ENCODE results near the gene JOSD1. TPM values are rescaled to one million over a fixed set of nuclear protein-coding genes. Genes with fewer than 3 reads are reported as not detected.

Gene JOSD1
- total and polyA plus RNA-seq, 4 donors = 3.4 to 20.6 (median 14.7) TPM

DNA sequence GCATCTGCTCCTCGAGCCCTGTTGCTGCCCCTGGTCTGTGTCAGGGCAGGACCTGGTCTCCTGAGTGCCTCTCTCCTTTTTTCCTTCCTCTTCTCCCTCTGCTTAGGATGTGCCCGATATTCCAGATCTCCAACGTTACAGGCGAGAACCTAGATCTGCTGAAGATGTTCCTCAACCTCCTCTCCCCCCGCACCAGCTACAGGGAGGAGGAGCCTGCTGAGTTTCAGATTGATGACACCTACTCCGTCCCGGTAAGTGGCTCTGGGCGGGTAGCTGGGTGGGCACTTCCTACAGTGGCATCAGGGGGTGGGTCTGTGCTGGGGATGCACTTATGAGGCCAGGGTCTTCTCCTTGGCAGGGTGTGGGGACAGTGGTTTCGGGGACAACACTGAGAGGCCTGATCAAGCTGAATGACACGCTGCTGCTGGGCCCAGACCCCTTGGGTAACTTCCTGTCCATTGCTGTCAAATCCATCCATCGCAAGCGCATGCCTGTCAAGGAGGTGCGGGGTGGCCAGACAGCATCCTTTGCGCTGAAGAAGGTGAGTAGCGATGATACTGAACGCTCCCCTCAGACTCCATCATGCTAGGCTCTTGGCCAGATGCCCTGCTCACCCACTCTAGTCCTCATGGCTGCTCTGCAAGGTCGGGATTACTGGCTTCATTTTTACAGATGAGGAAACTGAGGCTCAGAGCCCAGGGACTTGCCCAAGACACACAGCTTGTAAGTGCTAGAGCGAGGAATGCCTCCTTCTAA, 25.3 kb upstream of the JOSD1 start (continued):
- no peak for TF ChIP-seq EGR1 (IDR thresholded peaks at IDR 0.05; ENCODE audit: low read depth in 2 of 2)
- TF ChIP-seq, protein P1, sequence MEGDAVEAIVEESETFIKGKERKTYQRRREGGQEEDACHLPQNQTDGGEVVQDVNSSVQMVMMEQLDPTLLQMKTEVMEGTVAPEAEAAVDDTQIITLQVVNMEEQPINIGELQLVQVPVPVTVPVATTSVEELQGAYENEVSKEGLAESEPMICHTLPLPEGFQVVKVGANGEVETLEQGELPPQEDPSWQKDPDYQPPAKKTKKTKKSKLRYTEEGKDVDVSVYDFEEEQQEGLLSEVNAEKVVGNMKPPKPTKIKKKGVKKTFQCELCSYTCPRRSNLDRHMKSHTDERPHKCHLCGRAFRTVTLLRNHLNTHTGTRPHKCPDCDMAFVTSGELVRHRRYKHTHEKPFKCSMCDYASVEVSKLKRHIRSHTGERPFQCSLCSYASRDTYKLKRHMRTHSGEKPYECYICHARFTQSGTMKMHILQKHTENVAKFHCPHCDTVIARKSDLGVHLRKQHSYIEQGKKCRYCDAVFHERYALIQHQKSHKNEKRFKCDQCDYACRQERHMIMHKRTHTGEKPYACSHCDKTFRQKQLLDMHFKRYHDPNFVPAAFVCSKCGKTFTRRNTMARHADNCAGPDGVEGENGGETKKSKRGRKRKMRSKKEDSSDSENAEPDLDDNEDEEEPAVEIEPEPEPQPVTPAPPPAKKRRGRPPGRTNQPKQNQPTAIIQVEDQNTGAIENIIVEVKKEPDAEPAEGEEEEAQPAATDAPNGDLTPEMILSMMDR (IDR thresholded peaks at IDR 0.05; ENCODE audit: low read depth, low read length, missing input control) = no peak

DNA sequence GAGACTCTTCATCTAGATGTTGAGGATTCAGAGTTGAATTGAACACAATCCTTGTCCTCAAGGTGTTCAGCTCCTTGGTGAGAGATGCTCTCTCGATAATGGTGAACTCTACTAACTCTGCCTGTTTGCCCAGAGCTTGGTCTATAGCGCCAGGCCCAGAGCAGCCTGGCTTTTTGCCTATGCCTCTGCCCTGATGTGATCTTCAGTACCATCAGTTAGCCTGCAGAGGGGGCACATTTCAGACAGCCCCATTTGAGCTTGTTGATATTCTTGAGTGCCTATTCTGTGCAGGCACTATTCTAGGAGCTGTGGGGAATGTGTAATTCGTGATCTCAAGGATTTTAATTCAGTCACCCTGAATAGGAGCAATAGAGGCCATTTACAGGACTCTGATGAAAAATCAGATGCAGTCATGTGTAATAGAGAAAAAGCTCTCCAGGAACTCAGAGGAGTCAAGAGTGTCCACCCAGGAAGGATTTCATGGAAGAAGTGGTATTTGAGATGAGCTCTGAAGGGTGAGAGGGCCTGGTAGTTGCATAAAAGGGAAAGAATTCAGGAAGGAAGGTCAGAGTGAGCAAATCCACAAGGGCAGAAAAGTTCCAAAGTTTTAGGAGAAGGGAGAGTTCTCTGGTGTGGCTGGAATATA, 24.3 kb upstream of the JOSD1 start:
- no peaks in the 10 kb centered on the region for H3K4me1 ChIP-seq (ENCODE audit: control insufficient read depth in 4 of 4, insufficient read depth in 4 of 4, low read length in 3 of 4)
- no peak overlapping the region for H3K27ac ChIP-seq (ENCODE audit: low read depth in 1 of 2, low read length in 2 of 2)
- TF ChIP-seq HNF4G (IDR thresholded peaks at IDR 0.05) = no peak
- no peak for TF ChIP-seq GABPA (IDR thresholded peaks at IDR 0.05 in 1 of 2, conservative IDR thresholded peaks at IDR 0.05 in 1 of 2)
- no peak for TF ChIP-seq FOXA2 (IDR thresholded peaks at IDR 0.05)
- TF ChIP-seq, protein P1 (IDR thresholded peaks at IDR 0.05; ENCODE audit: low read depth, low read length, missing input control) = peak; percentile 56
- TF ChIP-seq SP1 (IDR thresholded peaks at IDR 0.05) = no peak
- no peak for TF ChIP-seq HNF4A (conservative IDR thresholded peaks at IDR 0.05)
- TF ChIP-seq, protein P2, sequence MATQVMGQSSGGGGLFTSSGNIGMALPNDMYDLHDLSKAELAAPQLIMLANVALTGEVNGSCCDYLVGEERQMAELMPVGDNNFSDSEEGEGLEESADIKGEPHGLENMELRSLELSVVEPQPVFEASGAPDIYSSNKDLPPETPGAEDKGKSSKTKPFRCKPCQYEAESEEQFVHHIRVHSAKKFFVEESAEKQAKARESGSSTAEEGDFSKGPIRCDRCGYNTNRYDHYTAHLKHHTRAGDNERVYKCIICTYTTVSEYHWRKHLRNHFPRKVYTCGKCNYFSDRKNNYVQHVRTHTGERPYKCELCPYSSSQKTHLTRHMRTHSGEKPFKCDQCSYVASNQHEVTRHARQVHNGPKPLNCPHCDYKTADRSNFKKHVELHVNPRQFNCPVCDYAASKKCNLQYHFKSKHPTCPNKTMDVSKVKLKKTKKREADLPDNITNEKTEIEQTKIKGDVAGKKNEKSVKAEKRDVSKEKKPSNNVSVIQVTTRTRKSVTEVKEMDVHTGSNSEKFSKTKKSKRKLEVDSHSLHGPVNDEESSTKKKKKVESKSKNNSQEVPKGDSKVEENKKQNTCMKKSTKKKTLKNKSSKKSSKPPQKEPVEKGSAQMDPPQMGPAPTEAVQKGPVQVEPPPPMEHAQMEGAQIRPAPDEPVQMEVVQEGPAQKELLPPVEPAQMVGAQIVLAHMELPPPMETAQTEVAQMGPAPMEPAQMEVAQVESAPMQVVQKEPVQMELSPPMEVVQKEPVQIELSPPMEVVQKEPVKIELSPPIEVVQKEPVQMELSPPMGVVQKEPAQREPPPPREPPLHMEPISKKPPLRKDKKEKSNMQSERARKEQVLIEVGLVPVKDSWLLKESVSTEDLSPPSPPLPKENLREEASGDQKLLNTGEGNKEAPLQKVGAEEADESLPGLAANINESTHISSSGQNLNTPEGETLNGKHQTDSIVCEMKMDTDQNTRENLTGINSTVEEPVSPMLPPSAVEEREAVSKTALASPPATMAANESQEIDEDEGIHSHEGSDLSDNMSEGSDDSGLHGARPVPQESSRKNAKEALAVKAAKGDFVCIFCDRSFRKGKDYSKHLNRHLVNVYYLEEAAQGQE (IDR thresholded peaks at IDR 0.05) = no peak
- peak; percentile 29 to 63 for TF ChIP-seq RXRA (IDR thresholded peaks at IDR 0.05)
- no peak for TF ChIP-seq FOXA1 (IDR thresholded peaks at IDR 0.05)
- peak; percentile 66 to 80 for TF ChIP-seq RAD21 (IDR thresholded peaks at IDR 0.05)
- TF ChIP-seq NR2F2 (IDR thresholded peaks at IDR 0.05) = no peak
- TF ChIP-seq JUND (IDR thresholded peaks at IDR 0.05) = no peak
- TF ChIP-seq, protein P3, sequence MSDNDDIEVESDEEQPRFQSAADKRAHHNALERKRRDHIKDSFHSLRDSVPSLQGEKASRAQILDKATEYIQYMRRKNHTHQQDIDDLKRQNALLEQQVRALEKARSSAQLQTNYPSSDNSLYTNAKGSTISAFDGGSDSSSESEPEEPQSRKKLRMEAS (IDR thresholded peaks at IDR 0.05) = no peak
- no peak for TF ChIP-seq TAF1 (conservative IDR thresholded peaks at IDR 0.05)
- TF ChIP-seq, protein P4, sequence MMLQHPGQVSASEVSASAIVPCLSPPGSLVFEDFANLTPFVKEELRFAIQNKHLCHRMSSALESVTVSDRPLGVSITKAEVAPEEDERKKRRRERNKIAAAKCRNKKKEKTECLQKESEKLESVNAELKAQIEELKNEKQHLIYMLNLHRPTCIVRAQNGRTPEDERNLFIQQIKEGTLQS (IDR thresholded peaks at IDR 0.05) = no peak
- no peak for TF ChIP-seq YY1 (IDR thresholded peaks at IDR 0.05)
- 51% methylated on average over 3 of the region's 3 CpGs for WGBS
- peaks cover 28 to 87% (median 72%) of the 10 kb centered on the region in 4 donors for H3K36me3 ChIP-seq (ENCODE audit: control insufficient read depth in 4 of 4, insufficient read depth in 3 of 4, low read depth in 1 of 4, low read length in 3 of 4)
- H3K27me3 ChIP-seq (ENCODE audit: control insufficient read depth in 4 of 4, insufficient read depth in 4 of 4, low read length in 3 of 4) = no peaks in the 10 kb centered on the region
- no peak overlapping the region for H3K9ac ChIP-seq (ENCODE audit: low read depth in 1 of 2, low read length in 2 of 2)
- no peak overlapping the region for H3K4me3 ChIP-seq (ENCODE audit: low read depth in 1 of 3, low read length in 3 of 3)
- DNase-seq (ENCODE audit: low spot score) = no peak
- no peaks in the 10 kb centered on the region for H3K9me3 ChIP-seq (ENCODE audit: control insufficient read depth in 4 of 4, low read length in 3 of 4)

All from liver (tissue), 9 donors.